ENCODE data around the gene UBE2F. TPM values are rescaled to one million over a fixed set of nuclear protein-coding genes. Genes with fewer than 3 reads are reported as not detected.

UBE2F gene
- polyA plus RNA-seq, 1 of the 3 experiments (the other 2 are of a cell fraction), result 56.9 TPM

- WGBS (ENCODE audit: low lambda C conversion rate), result 83% methylated on average over 5 of the region's 8 CpGs
- no peak overlapping the region for H3K4me2 ChIP-seq
- TF ChIP-seq ZBTB33 (IDR thresholded peaks at IDR 0.05; ENCODE audit: borderline replicate concordance, low read depth), result no peak
- H3K27ac ChIP-seq (ENCODE audit: low read depth in 2 of 2, low read length in 1 of 2), result no peak overlapping the region
- no peak overlapping the region for H3K4me3 ChIP-seq (ENCODE audit: low read depth in 2 of 2, low read length in 1 of 2)
- H3F3A ChIP-seq (replicated peaks; ENCODE audit: insufficient read depth), result no peaks in the 10 kb centered on the region
- peaks cover 18% of the 10 kb centered on the region; the same call in 1 of the 2 replicates for H3K79me2 ChIP-seq (ENCODE audit: insufficient read depth)
- POLR2A ChIA-PET, result no interaction called here
- no peaks in the 10 kb centered on the region for H3K9me3 ChIP-seq
- H4K20me1 ChIP-seq (ENCODE audit: insufficient read depth), result no peaks in the 10 kb centered on the region
- no peak overlapping the region for H3K9ac ChIP-seq
- H3K27me3 ChIP-seq (ENCODE audit: insufficient read depth), result no peaks in the 10 kb centered on the region
- no peak overlapping the region for H2AFZ ChIP-seq (ENCODE audit: low read depth)
- peaks cover 6 to 30% of the 10 kb centered on the region in 2 experiments for H3K36me3 ChIP-seq (replicated peaks in 1 of 2; ENCODE audit: control insufficient read depth in 1 of 2, insufficient read depth in 2 of 2, low read length in 1 of 2)
- peaks cover 0 to 6% of the 10 kb centered on the region in 2 experiments; a peak in 1 of 4 replicates for H3K4me1 ChIP-seq (ENCODE audit: control insufficient read depth in 1 of 2, insufficient read depth in 2 of 2, low read depth in 1 of 2, low read length in 1 of 2)
- H3K9me2 ChIP-seq, result no peaks in the 10 kb centered on the region
- CTCF ChIA-PET, result no interaction called here
- DNase-seq, result no peak
Measured at GRCh38 chr2:238024986-238025385, 58.2 kb downstream of the UBE2F start.

GRCh38 chr2:238025741-238026360, 59.0 kb downstream of the UBE2F start:
- Histone ChIP-seq H3K4me1 (ENCODE audit: control insufficient read depth in 1 of 2, insufficient read depth in 2 of 2, low read depth in 1 of 2, low read length in 1 of 2) (peaks cover 0 to 3% of the 10 kb centered on the region in 2 experiments; a peak in 1 of 4 replicates), H3K36me3 (replicated peaks in 1 of 2; ENCODE audit: control insufficient read depth in 1 of 2, insufficient read depth in 2 of 2, low read length in 1 of 2) (peaks cover 14 to 33% of the 10 kb centered on the region in 2 experiments), H3K9ac (no peak overlapping the region), H4K20me1 (ENCODE audit: insufficient read depth) (no peaks in the 10 kb centered on the region), H3K9me2 (no peaks in the 10 kb centered on the region), H3F3A (replicated peaks; ENCODE audit: insufficient read depth) (no peaks in the 10 kb centered on the region), H2AFZ (ENCODE audit: low read depth) (no peak overlapping the region), H3K27ac (ENCODE audit: low read depth in 2 of 2, low read length in 1 of 2) (no peak overlapping the region), H3K4me3 (ENCODE audit: low read depth in 2 of 2, low read length in 1 of 2) (no peak overlapping the region), H3K79me2 (ENCODE audit: insufficient read depth) (peaks cover 18% of the 10 kb centered on the region; the same call in 1 of the 2 replicates), H3K9me3 (no peaks in the 10 kb centered on the region), H3K27me3 (ENCODE audit: insufficient read depth) (no peaks in the 10 kb centered on the region), H3K4me2 (no peak overlapping the region)
- 95% methylated on average over 8 of the region's 9 CpGs for WGBS (ENCODE audit: low lambda C conversion rate)
- no peak for DNase-seq
- CTCF ChIA-PET, result interaction anchor here (0.5 kb wide), 1 partner anchor 17 kb away, joined by 4 read pairs; no protein-coding TSS in a partner anchor
- TF ChIP-seq POLR2AphosphoS5 (IDR thresholded peaks at IDR 0.05; ENCODE audit: low read depth, low read length) (no peak), USF1 (IDR thresholded peaks at IDR 0.05; ENCODE audit: borderline replicate concordance, low read depth) (no peak), MEF2A (IDR thresholded peaks at IDR 0.05; ENCODE audit: borderline replicate concordance, low read depth) (no peak), IRF3 (IDR thresholded peaks at IDR 0.05; ENCODE audit: low read depth, low read length) (no peak), CHD2 (IDR thresholded peaks at IDR 0.05; ENCODE audit: low read length, partially characterized antibody) (no peak), EP300 (IDR thresholded peaks at IDR 0.05; ENCODE audit: borderline replicate concordance in 1 of 2, low read depth in 1 of 2, low read length in 1 of 2) (no peak), USF2 (IDR thresholded peaks at IDR 0.05; ENCODE audit: borderline replicate concordance, low read depth, low read length) (no peak), TAF1 (IDR thresholded peaks at IDR 0.05; ENCODE audit: borderline replicate concordance, low read depth, low read length) (no peak), RAD21 (IDR thresholded peaks at IDR 0.05; ENCODE audit: low read length) (no peak), FOSL2 (IDR thresholded peaks at IDR 0.05; ENCODE audit: borderline replicate concordance, low read depth) (no peak), FOXM1 (IDR thresholded peaks at IDR 0.05; ENCODE audit: low read depth) (no peak)
- POLR2A ChIA-PET, result interaction anchor here (0.6 kb wide), 1 partner anchor 64 kb away, joined by 3 read pairs; no protein-coding TSS in a partner anchor
